Tibial artery (tissue), 4 donors: ENCODE measurements around the gene MLC1.

ENCODE experiments used
- DNase-seq, 2 donors: peaks; one replicate each; pipeline ENCODE4 v3.0.0-alpha.2; 2019
- H3K27ac ChIP-seq, 2 donors: fragments of 200-600 bp; sonication (generic) in 1 of 2; 1 replicate in 1 of 2; 2 replicates in 1 of 2; pipeline ENCODE4 v1.5.1; 2018 to 2019; ENCODE audit warnings: mild to moderate bottlenecking in 1 of 2
- H3K27me3 ChIP-seq, 2 donors: fragments of 200-600 bp; sonication (generic) in 1 of 2; one replicate each; pipeline versions ENCODE4 v1.5.1 to v1.6.0; 2016 to 2019
- H3K36me3 ChIP-seq, 3 donors: fragments of 200-600 bp; sonication (generic) in 2 of 3; one replicate each; pipeline ENCODE4 v1.5.1; 2016 to 2019; ENCODE audit warnings: mild to moderate bottlenecking in 2 of 3
- H3K4me1 ChIP-seq, 4 donors: fragments of 200-600 bp; sonication (generic) in 2 of 4; 1 replicate in 3 of 4; 2 replicates in 1 of 4; pipeline ENCODE4 v1.5.1; 2016 to 2019
- H3K4me3 ChIP-seq, 2 donors: fragments of 200-600 bp; sonication (generic) in 1 of 2; 1 replicate in 1 of 2; 2 replicates in 1 of 2; pipeline ENCODE4 v1.5.1; 2018 to 2019; ENCODE audit warnings: mild to moderate bottlenecking in 2 of 2
- H3K9me3 ChIP-seq, 3 donors: fragments of 200-600 bp; sonication (generic) in 1 of 3; one replicate each; pipeline ENCODE4 v1.5.1; 2016 to 2019
- intact Hi-C: fragments of 100-400 bp; cut with DNase I; formaldehyde crosslinking; loops from one replicate; pipeline ENCODE4 v1.15.0; 2023; ENCODE audit warnings: low total_unique reads
- TF ChIP-seq, protein P1 (sequence below), 2 experiments: fragments of 200-600 bp in 1 of 2; fragments of 450-650 bp in 1 of 2; IDR thresholded peaks; one replicate each; pipeline ENCODE4 v1.5.1; 2017 to 2019; ENCODE audit warnings: antibody characterized with exemption in 2 of 2, mild to moderate bottlenecking in 1 of 2, moderate library complexity in 1 of 2

Gene MLC1

DNA sequence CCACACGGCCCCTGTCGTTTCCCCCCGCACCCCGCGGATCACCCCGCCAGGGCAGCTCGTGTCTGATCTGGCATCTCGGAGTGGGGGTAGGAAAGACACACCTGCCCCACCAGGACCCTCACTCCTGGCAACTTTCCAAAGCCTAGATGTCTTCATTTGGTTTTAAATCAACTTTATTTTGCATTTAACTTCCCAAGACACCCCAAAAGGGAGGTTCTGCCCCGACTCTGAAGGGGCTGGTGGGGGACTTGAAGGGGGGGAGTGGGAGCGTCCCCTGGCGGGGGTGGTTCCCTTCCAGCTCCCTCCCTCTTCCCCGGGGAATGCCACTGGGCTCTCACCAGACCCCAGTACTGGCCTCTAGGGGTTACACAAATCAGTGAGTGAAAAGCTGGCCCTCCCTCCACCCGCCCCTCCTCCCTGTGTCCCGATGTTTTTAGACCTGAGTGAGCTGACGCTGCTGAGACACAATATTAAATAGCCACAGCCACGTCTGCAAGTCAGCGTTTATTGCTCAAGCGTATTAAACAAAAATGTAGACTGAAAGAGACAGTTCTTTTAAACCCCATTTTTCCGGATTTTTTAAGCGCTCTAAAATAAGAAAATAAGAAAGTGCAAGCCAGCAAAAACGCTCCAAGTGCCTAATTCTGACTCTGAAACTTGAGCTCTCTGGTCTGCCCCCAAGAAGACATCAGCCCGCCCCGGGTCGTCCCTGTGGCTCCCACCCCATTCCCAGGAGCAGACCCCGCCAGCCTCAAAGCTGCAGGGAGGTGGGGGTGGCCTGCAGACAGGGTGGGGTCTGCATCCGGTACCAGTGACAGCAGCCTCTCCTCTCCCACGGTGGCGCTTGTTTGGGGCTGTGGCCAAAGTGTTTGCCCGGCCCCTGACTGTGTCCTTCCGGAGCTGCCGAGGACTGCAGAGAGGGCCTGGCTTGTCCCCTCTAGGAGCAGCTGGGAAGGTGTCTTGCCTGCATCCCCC lies 26.0 kb downstream of the MLC1 start:
- Histone ChIP-seq H3K36me3 (no peaks in the 10 kb centered on the region), H3K4me1 (peaks cover 0 to 16% (median 11%) of the 10 kb centered on the region in 4 donors), H3K4me3 (no peak overlapping the region), H3K27me3 (peaks cover 0 to 70% of the 10 kb centered on the region in 2 donors), H3K9me3 (peaks cover 0 to under 1% (median under 1%) of the 10 kb centered on the region in 3 donors), H3K27ac (no peak overlapping the region)
- DNase-seq, result no peak
- TF ChIP-seq, protein P1, sequence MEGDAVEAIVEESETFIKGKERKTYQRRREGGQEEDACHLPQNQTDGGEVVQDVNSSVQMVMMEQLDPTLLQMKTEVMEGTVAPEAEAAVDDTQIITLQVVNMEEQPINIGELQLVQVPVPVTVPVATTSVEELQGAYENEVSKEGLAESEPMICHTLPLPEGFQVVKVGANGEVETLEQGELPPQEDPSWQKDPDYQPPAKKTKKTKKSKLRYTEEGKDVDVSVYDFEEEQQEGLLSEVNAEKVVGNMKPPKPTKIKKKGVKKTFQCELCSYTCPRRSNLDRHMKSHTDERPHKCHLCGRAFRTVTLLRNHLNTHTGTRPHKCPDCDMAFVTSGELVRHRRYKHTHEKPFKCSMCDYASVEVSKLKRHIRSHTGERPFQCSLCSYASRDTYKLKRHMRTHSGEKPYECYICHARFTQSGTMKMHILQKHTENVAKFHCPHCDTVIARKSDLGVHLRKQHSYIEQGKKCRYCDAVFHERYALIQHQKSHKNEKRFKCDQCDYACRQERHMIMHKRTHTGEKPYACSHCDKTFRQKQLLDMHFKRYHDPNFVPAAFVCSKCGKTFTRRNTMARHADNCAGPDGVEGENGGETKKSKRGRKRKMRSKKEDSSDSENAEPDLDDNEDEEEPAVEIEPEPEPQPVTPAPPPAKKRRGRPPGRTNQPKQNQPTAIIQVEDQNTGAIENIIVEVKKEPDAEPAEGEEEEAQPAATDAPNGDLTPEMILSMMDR (IDR thresholded peaks at IDR 0.05), result no peak
- intact Hi-C loops, result no loop called here

- TF ChIP-seq, protein P1 (IDR thresholded peaks at IDR 0.05), result no peak
- no peaks in the 10 kb centered on the region for H3K36me3 ChIP-seq
- H3K27ac ChIP-seq, result no peak within 1 kb of the TSS
- H3K9me3 ChIP-seq, result peaks cover 1 to 10% (median 8%) of the 10 kb centered on the region in 3 donors
- intact Hi-C loops, result no loop called here
- peaks cover 0 to 16% (median 11%) of the 10 kb centered on the region in 4 donors for H3K4me1 ChIP-seq
- H3K4me3 ChIP-seq, result no peak within 1 kb of the TSS
- no peak for DNase-seq
- peaks cover 0 to 60% of the 10 kb centered on the region in 2 donors for H3K27me3 ChIP-seq
Observed at GRCh38 chr22:50058061-50058905, 26.9 kb downstream of the MLC1 start, which contains the start of gene TTLL8. TTLL8 (minus strand) TSS chr22:50058298.

- peaks cover 0 to 55% of the 10 kb centered on the region in 2 donors for H3K27me3 ChIP-seq
- peaks cover 0 to 16% (median 11%) of the 10 kb centered on the region in 4 donors for H3K4me1 ChIP-seq
- DNase-seq, result no peak
- peaks cover 3 to 16% (median 8%) of the 10 kb centered on the region in 3 donors for H3K9me3 ChIP-seq
- no peaks in the 10 kb centered on the region for H3K36me3 ChIP-seq
- H3K27ac ChIP-seq, result no peak overlapping the region
- no peak overlapping the region for H3K4me3 ChIP-seq
- TF ChIP-seq, protein P1 (IDR thresholded peaks at IDR 0.05), result no peak
- intact Hi-C loops, result no loop called here
Observed at GRCh38 chr22:50057278-50058060, 27.8 kb downstream of the MLC1 start.

DNA sequence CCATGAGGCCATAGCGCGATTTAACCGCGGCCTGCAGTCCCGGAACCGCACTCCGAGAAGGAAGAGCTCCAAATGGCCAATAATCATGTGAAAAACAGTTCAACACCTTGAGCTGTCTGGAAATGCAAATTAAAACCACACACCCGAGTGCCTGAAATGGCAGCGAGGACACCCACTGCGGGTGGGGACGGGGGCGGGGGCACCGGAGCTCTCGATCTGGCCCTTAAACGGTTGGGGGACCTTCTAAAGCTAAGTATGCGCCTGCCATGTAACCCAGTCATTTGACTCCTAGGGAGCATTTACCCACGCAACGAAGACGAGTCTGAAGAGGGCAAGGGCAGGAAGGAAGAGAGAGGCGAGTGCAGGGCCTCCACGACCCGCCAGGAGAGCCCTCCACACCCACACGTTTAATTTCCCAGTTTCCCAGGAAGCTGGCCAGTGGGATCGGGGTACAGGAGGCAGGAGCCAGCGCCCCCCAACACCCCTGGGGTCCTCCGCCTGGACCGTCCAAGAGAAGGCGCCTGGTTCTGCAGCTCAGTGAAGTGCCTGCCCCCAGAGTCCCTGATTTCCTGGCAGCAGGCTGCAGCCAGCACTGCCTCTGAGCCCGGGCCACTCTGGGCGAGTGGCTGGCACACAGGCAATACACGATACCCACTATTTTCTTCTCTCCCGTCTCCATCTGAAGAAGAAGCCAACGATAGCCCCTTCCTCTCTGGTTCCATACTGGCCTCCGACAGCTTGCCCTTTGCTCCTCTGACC lies 28.8 kb downstream of the MLC1 start:
- Histone ChIP-seq H3K27me3 (peaks cover 0 to 44% of the 10 kb centered on the region in 2 donors), H3K4me3 (no peak overlapping the region), H3K9me3 (peaks cover 3 to 16% (median 8%) of the 10 kb centered on the region in 3 donors), H3K36me3 (no peaks in the 10 kb centered on the region), H3K27ac (no peak overlapping the region), H3K4me1 (peaks cover 0 to 16% (median 11%) of the 10 kb centered on the region in 4 donors)
- TF ChIP-seq, protein P1 (IDR thresholded peaks at IDR 0.05), result no peak
- intact Hi-C loops, result no loop called here
- no peak for DNase-seq
